ENCODE results near the gene RNF208.

GRCh38 chr9:137185921-137186320 is 36.1 kb downstream of the RNF208 start:
- TF ChIP-seq CTCF (tag by site-specific recombination; IDR thresholded peaks at IDR 0.05): no peak
- TF ChIP-seq, protein P1, sequence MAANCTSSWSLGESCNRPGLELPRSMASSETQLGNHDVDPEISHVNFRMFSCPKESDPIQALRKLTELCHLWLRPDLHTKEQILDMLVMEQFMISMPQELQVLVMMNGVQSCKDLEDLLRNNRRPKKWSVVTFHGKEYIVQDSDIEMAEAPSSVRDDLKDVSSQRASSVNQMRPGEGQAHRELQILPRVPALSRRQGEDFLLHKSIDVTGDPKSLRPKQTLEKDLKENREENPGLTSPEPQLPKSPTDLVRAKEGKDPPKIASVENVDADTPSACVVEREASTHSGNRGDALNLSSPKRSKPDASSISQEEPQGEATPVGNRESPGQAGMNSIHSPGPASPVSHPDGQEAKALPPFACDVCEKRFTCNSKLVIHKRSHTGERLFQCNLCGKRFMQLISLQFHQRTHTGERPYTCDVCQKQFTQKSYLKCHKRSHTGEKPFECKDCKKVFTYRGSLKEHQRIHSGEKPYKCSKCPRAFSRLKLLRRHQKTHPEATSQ (tag by site-specific recombination; IDR thresholded peaks at IDR 0.05): no peak
- no peak for TF ChIP-seq MYNN (tag by site-specific recombination; IDR thresholded peaks at IDR 0.05; ENCODE audit: borderline replicate concordance)
- TF ChIP-seq ZBTB21 (tag by site-specific recombination; IDR thresholded peaks at IDR 0.05): no peak
- no peak for TF ChIP-seq ZBTB7A (tag by site-specific recombination; IDR thresholded peaks at IDR 0.05; ENCODE audit: low read depth)
- TF ChIP-seq ZNF335 (tag by site-specific recombination; conservative IDR thresholded peaks at IDR 0.05): no peak
- no peak for TF ChIP-seq ZNF404 (tag by site-specific recombination; IDR thresholded peaks at IDR 0.05)
- no peak for TF ChIP-seq ZBTB17 (tag by site-specific recombination; IDR thresholded peaks at IDR 0.05)
- no peak for TF ChIP-seq GLI4 (tag by site-specific recombination; IDR thresholded peaks at IDR 0.05)
- no peak for TF ChIP-seq ZNF114 (tag by site-specific recombination; IDR thresholded peaks at IDR 0.05)
- no peak for TF ChIP-seq ZNF707 (tag by site-specific recombination; IDR thresholded peaks at IDR 0.05)
- no peak for TF ChIP-seq ZNF350 (tag by site-specific recombination; IDR thresholded peaks at IDR 0.05)
- TF ChIP-seq, protein P2, sequence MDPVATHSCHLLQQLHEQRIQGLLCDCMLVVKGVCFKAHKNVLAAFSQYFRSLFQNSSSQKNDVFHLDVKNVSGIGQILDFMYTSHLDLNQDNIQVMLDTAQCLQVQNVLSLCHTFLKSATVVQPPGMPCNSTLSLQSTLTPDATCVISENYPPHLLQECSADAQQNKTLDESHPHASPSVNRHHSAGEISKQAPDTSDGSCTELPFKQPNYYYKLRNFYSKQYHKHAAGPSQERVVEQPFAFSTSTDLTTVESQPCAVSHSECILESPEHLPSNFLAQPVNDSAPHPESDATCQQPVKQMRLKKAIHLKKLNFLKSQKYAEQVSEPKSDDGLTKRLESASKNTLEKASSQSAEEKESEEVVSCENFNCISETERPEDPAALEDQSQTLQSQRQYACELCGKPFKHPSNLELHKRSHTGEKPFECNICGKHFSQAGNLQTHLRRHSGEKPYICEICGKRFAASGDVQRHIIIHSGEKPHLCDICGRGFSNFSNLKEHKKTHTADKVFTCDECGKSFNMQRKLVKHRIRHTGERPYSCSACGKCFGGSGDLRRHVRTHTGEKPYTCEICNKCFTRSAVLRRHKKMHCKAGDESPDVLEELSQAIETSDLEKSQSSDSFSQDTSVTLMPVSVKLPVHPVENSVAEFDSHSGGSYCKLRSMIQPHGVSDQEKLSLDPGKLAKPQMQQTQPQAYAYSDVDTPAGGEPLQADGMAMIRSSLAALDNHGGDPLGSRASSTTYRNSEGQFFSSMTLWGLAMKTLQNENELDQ (tag by site-specific recombination; IDR thresholded peaks at IDR 0.05; ENCODE audit: low read depth): no peak
- TF ChIP-seq, protein P3, sequence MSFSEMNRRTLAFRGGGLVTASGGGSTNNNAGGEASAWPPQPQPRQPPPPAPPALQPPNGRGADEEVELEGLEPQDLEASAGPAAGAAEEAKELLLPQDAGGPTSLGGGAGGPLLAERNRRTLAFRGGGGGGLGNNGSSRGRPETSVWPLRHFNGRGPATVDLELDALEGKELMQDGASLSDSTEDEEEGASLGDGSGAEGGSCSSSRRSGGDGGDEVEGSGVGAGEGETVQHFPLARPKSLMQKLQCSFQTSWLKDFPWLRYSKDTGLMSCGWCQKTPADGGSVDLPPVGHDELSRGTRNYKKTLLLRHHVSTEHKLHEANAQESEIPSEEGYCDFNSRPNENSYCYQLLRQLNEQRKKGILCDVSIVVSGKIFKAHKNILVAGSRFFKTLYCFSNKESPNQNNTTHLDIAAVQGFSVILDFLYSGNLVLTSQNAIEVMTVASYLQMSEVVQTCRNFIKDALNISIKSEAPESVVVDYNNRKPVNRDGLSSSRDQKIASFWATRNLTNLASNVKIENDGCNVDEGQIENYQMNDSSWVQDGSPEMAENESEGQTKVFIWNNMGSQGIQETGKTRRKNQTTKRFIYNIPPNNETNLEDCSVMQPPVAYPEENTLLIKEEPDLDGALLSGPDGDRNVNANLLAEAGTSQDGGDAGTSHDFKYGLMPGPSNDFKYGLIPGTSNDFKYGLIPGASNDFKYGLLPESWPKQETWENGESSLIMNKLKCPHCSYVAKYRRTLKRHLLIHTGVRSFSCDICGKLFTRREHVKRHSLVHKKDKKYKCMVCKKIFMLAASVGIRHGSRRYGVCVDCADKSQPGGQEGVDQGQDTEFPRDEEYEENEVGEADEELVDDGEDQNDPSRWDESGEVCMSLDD (tag by site-specific recombination; IDR thresholded peaks at IDR 0.05): no peak

Data from HEK293 (cell line).